CD8-positive, alpha-beta memory T cell (primary cell): Measurements from ENCODE around the gene OLA1. TPM values are rescaled to one million over a fixed set of nuclear protein-coding genes. Genes with fewer than 3 reads are reported as not detected.

Experiments used
- CTCF ChIA-PET: fragments of 350-600 bp; sonication (Branson Sonifier 250); formaldehyde crosslinking; loops from one replicate; lab custom pipeline; 2021; ENCODE audit warnings: antibody characterized with exemption; lab: Charles Lee
- POLR2A ChIA-PET: fragments of 350-600 bp; sonication (Branson Sonifier 250); formaldehyde crosslinking; loops from one replicate; lab custom pipeline; 2021; ENCODE audit warnings: antibody characterized with exemption; lab: Charles Lee
- DNase-seq, 5 donors: peaks; one replicate each; pipeline versions ENCODE4 v3.0.0 to v3.0.0-alpha.2; 2020 to 2022; ENCODE audit warnings: mixed read lengths in 1 of 5
- H3K27ac ChIP-seq: one replicate; pipeline ENCODE4 v1.7.0; 2013; ENCODE audit warnings: low read depth, mild to moderate bottlenecking, low read length, moderate library complexity
- H3K27me3 ChIP-seq: 2 replicates; pipeline ENCODE4 v1.7.0; 2013; ENCODE audit warnings: low read length, mild to moderate bottlenecking; ENCODE audit not compliant: insufficient read depth, poor library complexity, severe bottlenecking
- H3K36me3 ChIP-seq: 2 replicates; pipeline ENCODE4 v1.7.0; 2013; ENCODE audit warnings: mild to moderate bottlenecking, low read length, moderate library complexity; ENCODE audit not compliant: insufficient read depth
- H3K4me1 ChIP-seq: 2 replicates; pipeline ENCODE4 v1.7.0; 2013; ENCODE audit warnings: mild to moderate bottlenecking, low read length, moderate library complexity; ENCODE audit not compliant: insufficient read depth
- H3K4me3 ChIP-seq: 2 replicates; pipeline ENCODE4 v1.7.0; 2013; ENCODE audit warnings: mild to moderate bottlenecking, low read length
- H3K9me3 ChIP-seq: 2 replicates; pipeline ENCODE4 v1.7.0; 2013; ENCODE audit warnings: mild to moderate bottlenecking, low read length
- H3K27ac Mint-ChIP-seq, 8 donors: one replicate each; pipeline ENCODE4 v1.8.0; 2020 to 2021; ENCODE audit warnings: mixed read lengths in 8 of 8, mild to moderate bottlenecking in 6 of 8, inconsistent platforms in 3 of 8, moderate library complexity in 3 of 8
- H3K27me3 Mint-ChIP-seq, 2 donors: one replicate each; pipeline ENCODE4 v1.8.0; 2020 to 2021; ENCODE audit warnings: mixed read lengths in 2 of 2, mild to moderate bottlenecking in 1 of 2, moderate library complexity in 1 of 2
- H3K36me3 Mint-ChIP-seq, 3 donors: one replicate each; pipeline ENCODE4 v1.8.0; 2020 to 2021; ENCODE audit warnings: mixed read lengths in 3 of 3, inconsistent platforms in 1 of 3, mild to moderate bottlenecking in 1 of 3
- H3K4me1 Mint-ChIP-seq, 3 donors: one replicate each; pipeline ENCODE4 v1.8.0; 2020 to 2021; ENCODE audit warnings: mixed read lengths in 3 of 3, inconsistent platforms in 1 of 3, mild to moderate bottlenecking in 1 of 3
- H3K4me3 Mint-ChIP-seq, 7 donors: one replicate each; pipeline ENCODE4 v1.8.0; 2020 to 2021; ENCODE audit warnings: mixed read lengths in 7 of 7, mild to moderate bottlenecking in 6 of 7, moderate library complexity in 4 of 7, inconsistent platforms in 2 of 7
- H3K9me3 Mint-ChIP-seq, 5 donors: one replicate each; pipeline ENCODE4 v1.8.0; 2020 to 2022; ENCODE audit warnings: mixed read lengths in 5 of 5, mild to moderate bottlenecking in 3 of 5, moderate library complexity in 2 of 5, inconsistent platforms in 1 of 5
- polyA plus RNA-seq: library from polyadenylated mRNA; unstranded; fragments of 300-500 nt; fragmentation: Illumina TruSeq; gene quantifications from one replicate; pipeline ENCODE4 v1.2.3, GENCODE V29; 2021
- total RNA-seq, 2 experiments: library from RNA; stranded (reverse); gene quantifications; one replicate each; pipeline ENCODE4 v1.2.3, GENCODE V29; 2021

OLA1 gene
- total and polyA plus RNA-seq, 3 experiments from 2014 or later = 63.4 to 146 (median 139) TPM

DNA sequence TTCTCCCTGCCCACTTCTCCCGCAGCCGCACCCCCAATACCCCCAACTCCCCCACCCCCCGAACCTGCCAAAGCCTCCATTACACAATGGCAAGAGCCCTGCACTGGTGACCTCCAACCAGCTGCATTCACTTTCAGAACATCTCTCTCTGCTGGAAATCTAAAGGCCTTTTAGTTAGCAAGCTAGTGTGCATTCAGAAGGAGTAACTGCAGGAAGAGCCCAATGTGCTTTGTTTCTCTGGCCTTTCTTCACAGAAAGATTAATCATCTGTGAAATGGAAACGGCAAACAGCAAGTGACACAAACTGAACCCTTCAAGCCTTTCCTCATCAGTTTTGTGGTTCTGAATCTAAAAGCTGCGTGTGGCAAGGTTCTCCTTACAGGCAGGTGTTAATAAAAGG, 124.2 kb downstream of the OLA1 start:
- no peak overlapping the region for H3K27ac Mint-ChIP-seq
- peaks cover 0 to 21% (median 4%) of the 10 kb centered on the region in 3 donors for H3K36me3 Mint-ChIP-seq
- H3K4me1 Mint-ChIP-seq = no peaks in the 10 kb centered on the region
- no peaks in the 10 kb centered on the region for H3K9me3 Mint-ChIP-seq
- no peak overlapping the region for H3K27ac ChIP-seq
- no peak overlapping the region for H3K4me3 Mint-ChIP-seq
- H3K9me3 ChIP-seq = no peaks in the 10 kb centered on the region
- H3K27me3 ChIP-seq = no peaks in the 10 kb centered on the region
- no peaks in the 10 kb centered on the region for H3K4me1 ChIP-seq
- H3K36me3 ChIP-seq = no peaks in the 10 kb centered on the region
- CTCF ChIA-PET = no interaction called here
- H3K4me3 ChIP-seq = no peak overlapping the region
- H3K27me3 Mint-ChIP-seq = no peaks in the 10 kb centered on the region
- DNase-seq = no peak
- POLR2A ChIA-PET = no interaction called here

- no peak for DNase-seq
- no peaks in the 10 kb centered on the region for H3K4me1 Mint-ChIP-seq
- POLR2A ChIA-PET = no interaction called here
- Histone ChIP-seq H3K4me3 (no peak overlapping the region), H3K4me1 (no peaks in the 10 kb centered on the region), H3K9me3 (no peaks in the 10 kb centered on the region), H3K36me3 (no peaks in the 10 kb centered on the region), H3K27ac (no peak overlapping the region), H3K27me3 (no peaks in the 10 kb centered on the region)
- no peak overlapping the region for H3K4me3 Mint-ChIP-seq
- no peak overlapping the region for H3K27ac Mint-ChIP-seq
- no peaks in the 10 kb centered on the region for H3K9me3 Mint-ChIP-seq
- CTCF ChIA-PET = interaction anchor here (0.8 kb wide), 1 partner anchor 24 kb away, joined by 3 read pairs; no protein-coding TSS in a partner anchor
- no peaks in the 10 kb centered on the region for H3K27me3 Mint-ChIP-seq
- peaks cover 0 to 28% (median 8%) of the 10 kb centered on the region in 3 donors for H3K36me3 Mint-ChIP-seq
Measured at GRCh38 chr2:174122185-174122584, 126.1 kb downstream of the OLA1 start.

DNA sequence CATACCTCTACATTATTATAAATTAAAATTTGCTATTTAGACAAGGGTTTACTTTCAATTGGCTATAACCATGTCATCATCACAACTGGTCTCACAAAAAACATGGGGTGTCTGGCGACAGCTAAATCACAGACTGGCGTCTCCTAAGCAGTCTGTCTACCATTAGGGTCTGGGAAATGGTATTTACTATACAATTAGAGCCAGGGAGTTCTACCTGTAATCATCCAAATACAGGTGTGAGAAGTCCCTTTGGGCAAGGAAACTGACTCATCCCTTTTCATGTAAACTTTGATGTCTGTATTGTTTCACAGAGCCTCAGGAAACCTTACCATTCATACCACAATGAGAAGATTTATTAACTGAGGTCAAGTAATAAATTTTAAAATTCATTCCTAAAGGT, 126.7 kb downstream of the OLA1 start:
- Histone ChIP-seq H3K4me1 (no peaks in the 10 kb centered on the region), H3K27me3 (no peaks in the 10 kb centered on the region), H3K4me3 (no peak overlapping the region), H3K27ac (no peak overlapping the region), H3K36me3 (no peaks in the 10 kb centered on the region), H3K9me3 (no peaks in the 10 kb centered on the region)
- ChIA-PET CTCF (interaction anchor here (0.8 kb wide), 1 partner anchor 24 kb away, joined by 3 read pairs; no protein-coding TSS in a partner anchor), POLR2A (no interaction called here)
- Mint-ChIP-seq H3K4me3 (no peak overlapping the region), H3K9me3 (no peaks in the 10 kb centered on the region), H3K36me3 (peaks cover 0 to 28% (median 8%) of the 10 kb centered on the region in 3 donors), H3K27me3 (no peaks in the 10 kb centered on the region), H3K4me1 (no peaks in the 10 kb centered on the region), H3K27ac (no peak overlapping the region)
- no peak for DNase-seq

DNA sequence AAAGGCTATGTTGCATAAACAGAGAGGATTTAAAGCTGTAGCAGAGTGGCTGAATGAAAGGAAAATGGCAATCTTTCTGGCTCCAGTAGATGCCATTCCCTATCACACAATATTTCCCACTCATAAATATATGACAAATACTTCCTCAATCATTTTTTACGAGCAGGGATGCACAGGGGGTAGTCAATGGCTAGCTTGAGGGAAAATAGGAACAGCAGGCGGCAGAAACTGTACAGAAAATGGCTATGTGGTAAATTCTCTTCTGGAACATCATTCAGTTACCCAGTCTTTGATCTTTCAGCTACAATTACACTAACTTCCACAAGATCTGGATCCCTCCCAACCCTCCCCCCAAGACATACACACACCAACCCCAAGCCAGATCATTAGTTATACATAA, 127.2 kb downstream of the OLA1 start:
- Histone ChIP-seq H3K9me3 (no peaks in the 10 kb centered on the region), H3K4me3 (no peak overlapping the region), H3K27ac (no peak overlapping the region), H3K36me3 (no peaks in the 10 kb centered on the region), H3K27me3 (no peaks in the 10 kb centered on the region), H3K4me1 (no peaks in the 10 kb centered on the region)
- Mint-ChIP-seq H3K27ac (no peak overlapping the region), H3K9me3 (no peaks in the 10 kb centered on the region), H3K4me1 (no peaks in the 10 kb centered on the region), H3K4me3 (no peak overlapping the region), H3K36me3 (peaks cover 0 to 27% (median 8%) of the 10 kb centered on the region in 3 donors), H3K27me3 (no peaks in the 10 kb centered on the region)
- ChIA-PET CTCF (interaction anchor here (0.8 kb wide), 1 partner anchor 23 kb away, joined by 3 read pairs; no protein-coding TSS in a partner anchor), POLR2A (no interaction called here)
- no peak for DNase-seq

- no peak overlapping the region for H3K27ac ChIP-seq
- no peak overlapping the region for H3K4me3 ChIP-seq
- H3K9me3 Mint-ChIP-seq = no peaks in the 10 kb centered on the region
- no peaks in the 10 kb centered on the region for H3K36me3 ChIP-seq
- H3K4me1 ChIP-seq = no peaks in the 10 kb centered on the region
- no peak overlapping the region for H3K4me3 Mint-ChIP-seq
- H3K27me3 ChIP-seq = no peaks in the 10 kb centered on the region
- ChIA-PET POLR2A (no interaction called here), CTCF (no interaction called here)
- H3K4me1 Mint-ChIP-seq = no peaks in the 10 kb centered on the region
- H3K36me3 Mint-ChIP-seq = peaks cover 5 to 30% (median 11%) of the 10 kb centered on the region in 3 donors
- no peaks in the 10 kb centered on the region for H3K27me3 Mint-ChIP-seq
- H3K9me3 ChIP-seq = no peaks in the 10 kb centered on the region
- no peak for DNase-seq
- no peak overlapping the region for H3K27ac Mint-ChIP-seq
Measured at GRCh38 chr2:174120346-174120745, 128.0 kb downstream of the OLA1 start.

DNA sequence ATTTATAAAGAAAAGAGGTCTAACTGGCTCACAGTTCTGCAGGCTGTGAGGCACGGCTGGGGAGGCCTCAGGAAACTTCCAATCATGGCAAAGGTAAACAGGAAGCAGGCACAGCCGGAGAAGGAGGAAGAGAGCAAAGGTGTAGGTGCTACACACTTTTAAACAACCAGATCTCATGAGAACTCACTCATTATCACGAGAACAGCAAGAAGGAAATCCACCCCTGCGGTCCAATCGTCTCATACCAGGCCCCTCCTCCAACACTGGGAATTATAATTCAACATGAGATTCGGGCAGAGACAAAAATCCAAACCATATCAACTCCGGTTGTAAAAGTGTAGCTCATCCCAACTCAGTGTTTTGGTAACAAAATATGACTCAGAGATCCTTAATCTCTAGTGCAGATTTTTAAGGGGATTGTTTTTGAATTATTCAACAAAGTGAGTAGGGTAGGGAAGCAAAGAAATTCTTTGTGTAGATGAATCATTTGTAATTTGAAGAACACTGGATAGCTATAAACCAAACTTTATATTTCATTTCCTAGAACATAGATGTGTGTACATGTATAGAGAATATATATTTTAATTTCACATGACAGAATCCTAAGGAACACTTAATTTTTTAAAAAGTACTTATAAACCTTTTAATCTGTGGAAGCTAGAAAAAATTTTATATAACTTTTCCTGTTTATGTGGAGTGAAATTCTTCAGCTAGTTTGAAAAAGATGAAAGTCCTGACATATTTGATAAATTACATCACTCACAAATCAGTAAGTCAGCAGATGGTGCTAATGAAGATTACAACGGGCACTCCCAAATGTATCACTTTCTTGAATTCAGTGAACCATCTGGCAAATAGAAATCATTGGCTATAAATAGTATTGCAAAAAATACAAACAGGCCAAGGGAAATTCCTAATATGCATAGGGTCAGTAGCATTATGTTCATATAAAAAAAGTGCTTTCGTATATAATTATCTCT, 130.1 kb downstream of the OLA1 start:
- no peak overlapping the region for H3K4me3 Mint-ChIP-seq
- no peaks in the 10 kb centered on the region for H3K9me3 ChIP-seq
- H3K4me1 Mint-ChIP-seq = no peaks in the 10 kb centered on the region
- no peaks in the 10 kb centered on the region for H3K36me3 ChIP-seq
- no peak overlapping the region for H3K27ac Mint-ChIP-seq
- ChIA-PET POLR2A (no interaction called here), CTCF (no interaction called here)
- no peak overlapping the region for H3K27ac ChIP-seq
- no peaks in the 10 kb centered on the region for H3K4me1 ChIP-seq
- H3K4me3 ChIP-seq = no peak overlapping the region
- no peak for DNase-seq
- peaks cover 12 to 31% (median 16%) of the 10 kb centered on the region in 3 donors for H3K36me3 Mint-ChIP-seq
- H3K9me3 Mint-ChIP-seq = no peaks in the 10 kb centered on the region
- H3K27me3 ChIP-seq = no peaks in the 10 kb centered on the region
- H3K27me3 Mint-ChIP-seq = no peaks in the 10 kb centered on the region

GRCh38 chr2:174112073-174112472, 136.3 kb downstream of the OLA1 start:
- ChIA-PET POLR2A (no interaction called here), CTCF (no interaction called here)
- no peak overlapping the region for H3K27ac Mint-ChIP-seq
- H3K4me1 Mint-ChIP-seq = no peaks in the 10 kb centered on the region
- no peaks in the 10 kb centered on the region for H3K27me3 Mint-ChIP-seq
- Histone ChIP-seq H3K36me3 (no peaks in the 10 kb centered on the region), H3K27ac (no peak overlapping the region), H3K4me3 (no peak overlapping the region), H3K9me3 (no peaks in the 10 kb centered on the region), H3K4me1 (no peaks in the 10 kb centered on the region), H3K27me3 (no peaks in the 10 kb centered on the region)
- no peak overlapping the region for H3K4me3 Mint-ChIP-seq
- H3K36me3 Mint-ChIP-seq = peaks cover 5 to 12% (median 8%) of the 10 kb centered on the region in 3 donors
- no peak for DNase-seq
- no peaks in the 10 kb centered on the region for H3K9me3 Mint-ChIP-seq

GRCh38 chr2:174108579-174108978, 139.8 kb downstream of the OLA1 start:
- POLR2A ChIA-PET = no interaction called here
- no peaks in the 10 kb centered on the region for H3K4me1 ChIP-seq
- CTCF ChIA-PET = no interaction called here
- Mint-ChIP-seq H3K27ac (no peak overlapping the region), H3K36me3 (peaks cover 0 to 2% (median 1%) of the 10 kb centered on the region in 3 donors), H3K27me3 (no peaks in the 10 kb centered on the region), H3K4me1 (no peaks in the 10 kb centered on the region), H3K9me3 (no peaks in the 10 kb centered on the region), H3K4me3 (no peak overlapping the region)
- H3K4me3 ChIP-seq = no peak overlapping the region
- no peak overlapping the region for H3K27ac ChIP-seq
- no peaks in the 10 kb centered on the region for H3K9me3 ChIP-seq
- H3K27me3 ChIP-seq = no peaks in the 10 kb centered on the region
- no peaks in the 10 kb centered on the region for H3K36me3 ChIP-seq
- DNase-seq = no peak
